Parathyroid adenoma (tissue), 2 donors: ENCODE data around the gene ABLIM2.

Experiments
- H2AFZ ChIP-seq: fragments of 300-600 bp; sonication (generic); one replicate; pipeline ENCODE4 v1.7.0; 2017; ENCODE audit warnings: antibody characterized with exemption, mild to moderate bottlenecking
- H3K27ac ChIP-seq: fragments of 300-600 bp; sonication (generic); one replicate; pipeline ENCODE4 v1.7.0; 2017
- H3K27me3 ChIP-seq: fragments of 300-600 bp; sonication (generic); one replicate; pipeline ENCODE4 v1.7.0; 2017; ENCODE audit warnings: low read length; ENCODE audit not compliant: control insufficient read depth, insufficient read depth
- H3K36me3 ChIP-seq: fragments of 300-600 bp; sonication (generic); one replicate; pipeline ENCODE4 v1.7.0; 2017; ENCODE audit warnings: low read length; ENCODE audit not compliant: control insufficient read depth, insufficient read depth
- H3K4me1 ChIP-seq: fragments of 300-600 bp; sonication (generic); one replicate; pipeline ENCODE4 v1.7.0; 2017; ENCODE audit warnings: control low read depth
- H3K4me2 ChIP-seq: fragments of 300-600 bp; sonication (generic); one replicate; pipeline ENCODE4 v1.7.0; 2017; ENCODE audit warnings: low read length
- H3K4me3 ChIP-seq: fragments of 300-600 bp; sonication (generic); one replicate; pipeline ENCODE4 v1.7.0; 2017; ENCODE audit warnings: low read depth, low read length
- H3K79me2 ChIP-seq: fragments of 300-600 bp; sonication (generic); one replicate; pipeline ENCODE4 v1.7.0; 2017; ENCODE audit warnings: control low read depth
- H3K9ac ChIP-seq: fragments of 300-600 bp; sonication (generic); one replicate; pipeline ENCODE4 v1.7.0; 2017; ENCODE audit warnings: mild to moderate bottlenecking
- H3K9me3 ChIP-seq: fragments of 300-600 bp; sonication (generic); one replicate; pipeline ENCODE4 v1.7.0; 2017; ENCODE audit warnings: low read length; ENCODE audit not compliant: control insufficient read depth
- TF ChIP-seq, protein P1 (sequence below): fragments of 300-600 bp; sonication (generic); IDR thresholded peaks from one replicate; pipeline ENCODE4 v1.7.0; 2017; ENCODE audit warnings: antibody characterized with exemption, mild to moderate bottlenecking
- donor health status: primary hyperparathyroidism.

Gene ABLIM2

DNA sequence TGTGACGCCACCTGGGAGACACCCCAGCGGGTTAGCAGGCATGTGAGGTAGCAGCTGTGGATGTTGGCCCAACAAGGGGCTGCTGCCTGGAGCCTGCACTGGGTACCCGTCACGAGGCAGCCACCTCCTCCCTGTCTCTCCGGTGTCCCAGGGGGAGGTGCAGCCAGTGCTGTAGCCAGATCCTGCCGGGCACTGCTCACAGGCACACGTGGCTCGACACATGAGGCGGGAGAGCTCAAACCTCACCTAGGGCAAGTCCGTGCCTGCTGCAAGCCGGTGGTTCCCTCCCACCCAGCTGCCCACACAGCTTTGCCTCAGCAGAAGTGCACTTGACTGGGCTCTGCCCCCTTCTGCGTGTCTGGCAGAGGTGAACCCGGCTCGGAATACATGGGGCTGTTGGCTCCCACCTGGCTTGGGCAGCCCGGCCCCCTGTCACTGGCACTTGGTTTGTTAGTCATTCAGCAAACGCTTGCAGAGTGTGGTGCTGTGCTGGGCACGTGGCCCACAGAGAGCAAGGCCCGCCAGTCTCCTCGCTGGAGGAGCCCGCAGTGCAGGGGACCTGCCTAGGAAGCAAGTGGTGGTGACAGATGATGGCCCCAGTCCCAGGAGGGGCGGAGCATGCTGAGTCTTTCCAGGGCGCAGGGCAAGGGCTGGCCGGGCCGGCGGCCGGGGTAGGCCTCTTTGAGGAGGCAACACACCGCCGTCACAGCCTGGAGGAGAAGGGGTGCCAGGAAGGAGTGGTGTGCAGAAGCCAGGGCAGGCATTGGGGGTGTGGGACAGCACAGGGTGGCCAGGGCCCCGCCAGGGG lies 30.3 kb upstream of the ABLIM2 start:
- Histone ChIP-seq H3K79me2 (no peaks in the 10 kb centered on the region), H2AFZ (no peak overlapping the region), H3K4me1 (no peaks in the 10 kb centered on the region), H3K4me3 (no peak overlapping the region), H3K4me2 (no peak overlapping the region), H3K9ac (no peak overlapping the region), H3K27ac (no peak overlapping the region), H3K9me3 (no peaks in the 10 kb centered on the region), H3K27me3 (no peaks in the 10 kb centered on the region), H3K36me3 (no peaks in the 10 kb centered on the region)
- TF ChIP-seq, protein P1, sequence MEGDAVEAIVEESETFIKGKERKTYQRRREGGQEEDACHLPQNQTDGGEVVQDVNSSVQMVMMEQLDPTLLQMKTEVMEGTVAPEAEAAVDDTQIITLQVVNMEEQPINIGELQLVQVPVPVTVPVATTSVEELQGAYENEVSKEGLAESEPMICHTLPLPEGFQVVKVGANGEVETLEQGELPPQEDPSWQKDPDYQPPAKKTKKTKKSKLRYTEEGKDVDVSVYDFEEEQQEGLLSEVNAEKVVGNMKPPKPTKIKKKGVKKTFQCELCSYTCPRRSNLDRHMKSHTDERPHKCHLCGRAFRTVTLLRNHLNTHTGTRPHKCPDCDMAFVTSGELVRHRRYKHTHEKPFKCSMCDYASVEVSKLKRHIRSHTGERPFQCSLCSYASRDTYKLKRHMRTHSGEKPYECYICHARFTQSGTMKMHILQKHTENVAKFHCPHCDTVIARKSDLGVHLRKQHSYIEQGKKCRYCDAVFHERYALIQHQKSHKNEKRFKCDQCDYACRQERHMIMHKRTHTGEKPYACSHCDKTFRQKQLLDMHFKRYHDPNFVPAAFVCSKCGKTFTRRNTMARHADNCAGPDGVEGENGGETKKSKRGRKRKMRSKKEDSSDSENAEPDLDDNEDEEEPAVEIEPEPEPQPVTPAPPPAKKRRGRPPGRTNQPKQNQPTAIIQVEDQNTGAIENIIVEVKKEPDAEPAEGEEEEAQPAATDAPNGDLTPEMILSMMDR: no peak

DNA sequence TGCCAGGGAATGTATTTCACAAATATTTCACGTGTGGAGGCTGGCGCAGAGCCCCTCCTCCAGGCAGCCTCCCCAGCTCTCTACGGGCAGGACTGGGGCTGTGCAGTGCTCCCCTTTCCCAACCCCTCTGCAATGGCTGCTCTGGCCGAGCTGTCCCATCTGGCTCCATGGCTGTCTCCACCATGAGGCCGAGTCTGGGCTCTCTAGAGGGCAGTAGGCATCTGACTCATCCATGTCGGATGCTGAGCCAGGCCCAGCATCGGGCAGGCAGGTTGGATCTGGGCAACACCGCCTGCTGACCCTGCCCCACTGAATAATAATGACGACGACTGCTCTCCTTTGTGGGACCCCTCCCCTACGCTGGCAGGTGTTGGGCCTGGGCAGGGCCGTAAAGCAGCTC lies 29.5 kb upstream of the ABLIM2 start:
- Histone ChIP-seq H3K79me2 (no peaks in the 10 kb centered on the region), H3K9ac (no peak overlapping the region), H2AFZ (no peak overlapping the region), H3K36me3 (no peaks in the 10 kb centered on the region), H3K27ac (no peak overlapping the region), H3K4me3 (no peak overlapping the region), H3K4me2 (no peak overlapping the region), H3K9me3 (no peaks in the 10 kb centered on the region), H3K27me3 (no peaks in the 10 kb centered on the region), H3K4me1 (no peaks in the 10 kb centered on the region)
- TF ChIP-seq, protein P1: no peak

DNA sequence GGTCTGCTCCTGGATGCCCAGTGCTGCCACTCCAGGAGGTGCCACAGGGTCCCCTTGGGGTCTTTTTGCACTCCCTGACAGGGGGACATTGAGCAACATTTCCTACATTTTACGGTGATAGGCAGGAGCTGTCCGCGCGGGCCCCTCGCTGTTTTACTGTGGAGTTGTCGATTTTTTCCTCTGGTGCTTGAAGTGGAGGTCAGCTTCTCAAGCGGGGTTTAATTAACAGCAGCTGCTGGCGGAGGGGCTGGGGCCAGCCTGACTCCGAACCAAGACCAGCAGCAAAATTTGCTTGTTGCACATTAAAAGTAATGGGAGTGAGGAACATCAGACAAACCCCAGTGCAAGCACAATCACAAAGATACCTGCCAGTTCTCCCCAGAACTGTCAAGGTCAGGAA lies 27.3 kb upstream of the ABLIM2 start:
- no peaks in the 10 kb centered on the region for H3K79me2 ChIP-seq
- H3K36me3 ChIP-seq: no peaks in the 10 kb centered on the region
- H3K4me2 ChIP-seq: no peak overlapping the region
- no peaks in the 10 kb centered on the region for H3K4me1 ChIP-seq
- no peak overlapping the region for H3K9ac ChIP-seq
- H3K27me3 ChIP-seq: no peaks in the 10 kb centered on the region
- no peak overlapping the region for H3K27ac ChIP-seq
- TF ChIP-seq, protein P1: no peak
- no peak overlapping the region for H3K4me3 ChIP-seq
- H3K9me3 ChIP-seq: no peaks in the 10 kb centered on the region
- H2AFZ ChIP-seq: no peak overlapping the region

DNA sequence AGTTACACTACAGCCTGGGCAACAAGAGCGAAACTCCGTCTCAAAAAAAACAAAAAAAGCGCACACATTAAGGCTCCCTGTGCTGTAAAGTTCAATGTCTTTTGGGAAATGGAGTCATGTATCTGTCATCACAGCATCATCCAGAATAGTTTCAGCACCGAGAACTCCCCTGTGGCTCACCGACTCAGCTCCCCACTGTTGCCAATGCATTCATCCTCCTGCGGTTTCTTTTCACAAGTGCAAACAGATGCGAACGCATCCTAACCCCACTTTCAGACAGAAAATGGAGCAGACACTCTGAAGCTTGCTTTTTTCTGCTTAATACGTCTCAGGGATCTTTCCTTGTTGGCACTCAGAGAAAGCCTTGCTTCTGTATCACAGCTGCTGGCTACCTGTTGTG lies 26.7 kb upstream of the ABLIM2 start:
- Histone ChIP-seq H3K4me1 (no peaks in the 10 kb centered on the region), H3K4me3 (no peak overlapping the region), H3K9me3 (no peaks in the 10 kb centered on the region), H2AFZ (no peak overlapping the region), H3K79me2 (no peaks in the 10 kb centered on the region), H3K36me3 (no peaks in the 10 kb centered on the region), H3K27me3 (no peaks in the 10 kb centered on the region), H3K4me2 (no peak overlapping the region), H3K27ac (no peak overlapping the region), H3K9ac (no peak overlapping the region)
- TF ChIP-seq, protein P1: no peak

DNA sequence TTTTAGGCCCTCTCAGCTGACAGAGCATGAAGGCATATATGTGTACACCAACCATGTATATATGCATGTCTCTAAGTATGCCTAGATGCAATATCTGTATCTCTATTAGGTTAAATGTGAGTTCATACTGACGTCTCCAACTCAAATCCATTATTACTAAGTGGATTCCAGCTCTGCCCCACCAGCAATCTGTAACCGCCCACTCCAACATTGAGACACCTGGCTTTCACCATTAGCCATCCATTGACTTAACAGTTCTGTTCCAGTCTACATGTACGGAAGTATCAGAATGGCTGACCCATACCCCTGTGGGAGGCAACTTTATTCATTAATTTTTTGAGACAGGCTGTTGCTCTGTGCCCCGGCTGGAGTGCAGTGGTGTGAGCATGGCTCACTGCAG lies 25.4 kb upstream of the ABLIM2 start:
- Histone ChIP-seq H3K4me1 (no peaks in the 10 kb centered on the region), H3K27me3 (no peaks in the 10 kb centered on the region)

More for the DNA sequence above, 25.4 kb upstream of the ABLIM2 start:
- Histone ChIP-seq H3K4me2 (no peak overlapping the region), H3K79me2 (no peaks in the 10 kb centered on the region), H3K4me3 (no peak overlapping the region), H3K36me3 (no peaks in the 10 kb centered on the region), H2AFZ (no peak overlapping the region), H3K9me3 (no peaks in the 10 kb centered on the region), H3K9ac (no peak overlapping the region), H3K27ac (peak overlapping the region; percentile 53)
- TF ChIP-seq, protein P1: no peak
